Esophagus squamous epithelium (tissue), 5 donors: Measurements from ENCODE around the gene SLITRK1. TPM values are rescaled to one million over a fixed set of nuclear protein-coding genes. Genes with fewer than 3 reads are reported as not detected.

Experiments used
- DNase-seq: peaks from one replicate; lab custom pipeline; 2025; lab: John Stamatoyannopoulos, UW
- H3K27ac ChIP-seq, 4 donors: fragments of 200-600 bp; sonication (generic); one replicate each; pipeline ENCODE4 v1.5.1; 2016 to 2019; ENCODE audit warnings: mild to moderate bottlenecking in 1 of 4
- H3K27me3 ChIP-seq, 4 donors: fragments of 200-600 bp; sonication (generic); 1 replicate in 3 of 4; 2 replicates in 1 of 4; pipeline versions ENCODE4 v1.5.1 to v1.6.0; 2017 to 2021; ENCODE audit warnings: antibody characterized with exemption in 1 of 4
- H3K36me3 ChIP-seq, 3 donors: fragments of 200-600 bp; sonication (generic); one replicate each; pipeline ENCODE4 v1.5.1; 2016 to 2019
- H3K4me1 ChIP-seq, 3 donors: fragments of 200-600 bp; sonication (generic); one replicate each; pipeline ENCODE4 v1.5.1; 2017 to 2019
- H3K4me3 ChIP-seq, 4 donors: fragments of 200-600 bp; sonication (generic); 1 replicate in 3 of 4; 2 replicates in 1 of 4; pipeline ENCODE4 v1.5.1; 2016 to 2019; ENCODE audit warnings: mild to moderate bottlenecking in 2 of 4, moderate library complexity in 1 of 4
- H3K9me3 ChIP-seq, 3 donors: fragments of 200-600 bp; sonication (generic); one replicate each; pipeline ENCODE4 v1.5.1; 2016 to 2019
- CTCF ChIP-seq, 6 experiments: fragments of 450-650 bp in 4 of 6; fragments of 200-600 bp in 2 of 6; sonication (generic) in 2 of 6; IDR thresholded peaks; one replicate each; pipeline ENCODE4 v1.5.1; 2016 to 2019; ENCODE audit warnings: antibody characterized with exemption in 6 of 6, mild to moderate bottlenecking in 4 of 6, moderate library complexity in 4 of 6
- POLR2A ChIP-seq, 4 donors: fragments of 450-650 bp; IDR thresholded peaks; one replicate each; pipeline ENCODE4 v1.6.1; 2017; ENCODE audit warnings: antibody characterized with exemption in 4 of 4, mild to moderate bottlenecking in 4 of 4, moderate library complexity in 3 of 4
- WGBS, 2 donors: methylation state at CpG; one replicate each; pipeline ENCODE4 v1.1.5; 2018; 5-methylcytosine and 5-hydroxymethylcytosine counted together
- intact Hi-C: fragments of 100-400 bp; cut with DNase I; formaldehyde crosslinking; loops from one replicate; pipeline ENCODE4 v1.15.0; 2022
- total RNA-seq, 4 donors: library from RNA; depleted of rRNA; stranded (reverse); fragments of >200 nt; gene quantifications; one replicate each; pipeline ENCODE4 v1.1.0, GENCODE V29; 2016
- donor health status: DM: yes; HTN: yes; CAD: no.

Gene SLITRK1
- total RNA-seq, 4 donors from 2014 or later: not detected

- intact Hi-C loops: no loop called here
- Histone ChIP-seq H3K36me3 (no peaks in the 10 kb centered on the region), H3K27me3 (no peaks in the 10 kb centered on the region), H3K4me3 (no peak overlapping the region), H3K9me3 (no peaks in the 10 kb centered on the region), H3K27ac (no peak overlapping the region), H3K4me1 (peaks cover 0 to 14% (median 0%) of the 10 kb centered on the region in 3 donors)
- TF ChIP-seq CTCF (IDR thresholded peaks at IDR 0.05) (no peak), POLR2A (IDR thresholded peaks at IDR 0.05) (no peak)
- 46% methylated on average over 3 of the region's 3 CpGs for WGBS, 2 donors
- DNase-seq: no peak
Measured at GRCh38 chr13:83831796-83832195, 50.5 kb downstream of the SLITRK1 start.

- DNase-seq: no peak
- Histone ChIP-seq H3K4me3 (no peak overlapping the region), H3K27me3 (no peaks in the 10 kb centered on the region), H3K4me1 (peaks cover 0 to 14% (median 0%) of the 10 kb centered on the region in 3 donors), H3K27ac (no peak overlapping the region), H3K9me3 (no peaks in the 10 kb centered on the region), H3K36me3 (no peaks in the 10 kb centered on the region)
- WGBS, 2 donors: 48 to 57% methylated on average over 2 of the region's 2 CpGs
- intact Hi-C loops: no loop called here
- TF ChIP-seq CTCF (IDR thresholded peaks at IDR 0.05) (no peak), POLR2A (IDR thresholded peaks at IDR 0.05) (no peak)
Measured at GRCh38 chr13:83829810-83830209, 52.5 kb downstream of the SLITRK1 start.

DNA sequence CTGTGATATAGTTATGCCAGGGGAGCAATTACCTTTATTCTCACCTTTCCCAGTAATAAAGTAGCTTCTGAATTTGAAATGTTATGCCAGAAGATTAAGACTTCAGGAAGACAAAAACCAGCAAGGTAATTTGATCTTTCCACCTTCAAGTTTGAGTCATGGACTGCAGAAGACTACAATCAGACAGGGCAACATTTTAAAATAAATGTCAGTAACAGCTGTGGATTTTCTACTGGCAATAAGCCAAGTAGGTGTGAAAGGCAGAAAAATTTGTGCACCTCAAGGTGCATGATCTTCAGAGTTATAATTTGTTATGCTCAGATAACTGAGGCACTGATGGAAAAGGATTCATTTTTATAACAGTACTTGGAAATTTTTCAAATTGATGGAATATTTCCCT is 54.9 kb downstream of the SLITRK1 start:
- Histone ChIP-seq H3K4me3 (no peak overlapping the region), H3K36me3 (no peaks in the 10 kb centered on the region), H3K9me3 (peaks cover 0 to 6% (median 0%) of the 10 kb centered on the region in 3 donors), H3K4me1 (peaks cover 0 to 10% (median 0%) of the 10 kb centered on the region in 3 donors), H3K27ac (no peak overlapping the region), H3K27me3 (no peaks in the 10 kb centered on the region)
- intact Hi-C loops: no loop called here
- no peak for DNase-seq
- TF ChIP-seq POLR2A (IDR thresholded peaks at IDR 0.05) (no peak), CTCF (IDR thresholded peaks at IDR 0.05) (no peak)
